Measurements from ENCODE around the gene PDIK1L.

The PDIK1L gene

GRCh38 chr1:26109229-26110164, 2.1 kb upstream of the PDIK1L start:
- Histone ChIP-seq H3K4me1 (ENCODE audit: control insufficient read depth in 1 of 2, insufficient read depth in 2 of 2, low read length in 2 of 2) (peaks cover 14 to 21% of the 10 kb centered on the region in 2 donors), H3K27ac (ENCODE audit: low read length) (no peak overlapping the region), H3K36me3 (ENCODE audit: control insufficient read depth in 1 of 2, insufficient read depth in 2 of 2, low read length in 2 of 2) (peaks cover 4% of the 10 kb centered on the region in 2 donors)

GRCh38 chr1:26110731-26111529, 694 bp upstream of the PDIK1L start:
- Histone ChIP-seq H3K4me1 (ENCODE audit: control insufficient read depth in 1 of 2, insufficient read depth in 2 of 2, low read length in 2 of 2) (peaks cover 14 to 24% of the 10 kb centered on the region in 2 donors), H3K27ac (ENCODE audit: low read length) (peak overlapping the region; percentile 69), H3K4me3 (ENCODE audit: low read depth in 1 of 2, low read length in 2 of 2) (peak overlapping the region; percentile 79 to 90), H3K9me3 (ENCODE audit: control insufficient read depth in 1 of 2, low read length in 2 of 2) (no peaks in the 10 kb centered on the region), H3K36me3 (ENCODE audit: control insufficient read depth in 1 of 2, insufficient read depth in 2 of 2, low read length in 2 of 2) (peaks cover 5 to 13% of the 10 kb centered on the region in 2 donors), H3K27me3 (ENCODE audit: low read depth, low read length) (no peaks in the 10 kb centered on the region)

More at GRCh38 chr1:26109229-26110164, 2.1 kb upstream of the PDIK1L start:
- Histone ChIP-seq H3K27me3 (ENCODE audit: low read depth, low read length) (no peaks in the 10 kb centered on the region), H3K9me3 (ENCODE audit: control insufficient read depth in 1 of 2, low read length in 2 of 2) (no peaks in the 10 kb centered on the region), H3K4me3 (ENCODE audit: low read depth in 1 of 2, low read length in 2 of 2) (no peak overlapping the region)

- H3K27me3 ChIP-seq (ENCODE audit: low read depth, low read length), result no peaks in the 10 kb centered on the region
Observed at GRCh38 chr1:26112407-26112775, 767 bp downstream of the PDIK1L start.

GRCh38 chr1:26114165-26114927, 2.7 kb downstream of the PDIK1L start:
- no peak overlapping the region for H3K4me3 ChIP-seq (ENCODE audit: low read depth in 1 of 2, low read length in 2 of 2)
- peak overlapping the region; percentile 2 for H3K27ac ChIP-seq (ENCODE audit: low read length)
- H3K36me3 ChIP-seq (ENCODE audit: control insufficient read depth in 1 of 2, insufficient read depth in 2 of 2, low read length in 2 of 2), result peaks cover 18 to 21% of the 10 kb centered on the region in 2 donors

More at GRCh38 chr1:26112407-26112775, 767 bp downstream of the PDIK1L start:
- Histone ChIP-seq H3K4me1 (ENCODE audit: control insufficient read depth in 1 of 2, insufficient read depth in 2 of 2, low read length in 2 of 2) (peaks cover 14 to 24% of the 10 kb centered on the region in 2 donors), H3K9me3 (ENCODE audit: control insufficient read depth in 1 of 2, low read length in 2 of 2) (no peaks in the 10 kb centered on the region), H3K27ac (ENCODE audit: low read length) (peak overlapping the region; percentile 93), H3K36me3 (ENCODE audit: control insufficient read depth in 1 of 2, insufficient read depth in 2 of 2, low read length in 2 of 2) (peaks cover 5 to 17% of the 10 kb centered on the region in 2 donors), H3K4me3 (ENCODE audit: low read depth in 1 of 2, low read length in 2 of 2) (peak overlapping the region; percentile 90)

GRCh38 chr1:26119892-26120608, 8.4 kb downstream of the PDIK1L start:
- H3K27me3 ChIP-seq (ENCODE audit: low read depth, low read length), result no peaks in the 10 kb centered on the region
- no peaks in the 10 kb centered on the region for H3K9me3 ChIP-seq (ENCODE audit: control insufficient read depth in 1 of 2, low read length in 2 of 2)
- H3K4me1 ChIP-seq (ENCODE audit: control insufficient read depth in 1 of 2, insufficient read depth in 2 of 2, low read length in 2 of 2), result peaks cover 4 to 27% of the 10 kb centered on the region in 2 donors
- H3K36me3 ChIP-seq (ENCODE audit: control insufficient read depth in 1 of 2, insufficient read depth in 2 of 2, low read length in 2 of 2), result peaks cover 12 to 19% of the 10 kb centered on the region in 2 donors
- H3K4me3 ChIP-seq (ENCODE audit: low read depth in 1 of 2, low read length in 2 of 2), result no peak overlapping the region
- H3K27ac ChIP-seq (ENCODE audit: low read length), result no peak overlapping the region

More at GRCh38 chr1:26114165-26114927, 2.7 kb downstream of the PDIK1L start:
- Histone ChIP-seq H3K9me3 (ENCODE audit: control insufficient read depth in 1 of 2, low read length in 2 of 2) (no peaks in the 10 kb centered on the region), H3K4me1 (ENCODE audit: control insufficient read depth in 1 of 2, insufficient read depth in 2 of 2, low read length in 2 of 2) (peaks cover 14 to 24% of the 10 kb centered on the region in 2 donors), H3K27me3 (ENCODE audit: low read depth, low read length) (no peaks in the 10 kb centered on the region)

GRCh38 chr1:26121854-26122773, 10.5 kb downstream of the PDIK1L start:
- peaks cover 4 to 19% of the 10 kb centered on the region in 2 donors for H3K36me3 ChIP-seq (ENCODE audit: control insufficient read depth in 1 of 2, insufficient read depth in 2 of 2, low read length in 2 of 2)
- no peak overlapping the region for H3K4me3 ChIP-seq (ENCODE audit: low read depth in 1 of 2, low read length in 2 of 2)
- no peaks in the 10 kb centered on the region for H3K9me3 ChIP-seq (ENCODE audit: control insufficient read depth in 1 of 2, low read length in 2 of 2)
- peaks cover 4 to 33% of the 10 kb centered on the region in 2 donors for H3K4me1 ChIP-seq (ENCODE audit: control insufficient read depth in 1 of 2, insufficient read depth in 2 of 2, low read length in 2 of 2)
- no peaks in the 10 kb centered on the region for H3K27me3 ChIP-seq (ENCODE audit: low read depth, low read length)
- H3K27ac ChIP-seq (ENCODE audit: low read length), result peak overlapping the region; percentile 52

- H3K9me3 ChIP-seq (ENCODE audit: control insufficient read depth in 1 of 2, low read length in 2 of 2), result no peaks in the 10 kb centered on the region
- H3K4me1 ChIP-seq (ENCODE audit: control insufficient read depth in 1 of 2, insufficient read depth in 2 of 2, low read length in 2 of 2), result peaks cover 4 to 45% of the 10 kb centered on the region in 2 donors
- peak overlapping the region; percentile 4 for H3K27ac ChIP-seq (ENCODE audit: low read length)
- no peak overlapping the region for H3K4me3 ChIP-seq (ENCODE audit: low read depth in 1 of 2, low read length in 2 of 2)
- no peaks in the 10 kb centered on the region for H3K27me3 ChIP-seq (ENCODE audit: low read depth, low read length)
- peaks cover 0 to 14% of the 10 kb centered on the region in 2 donors for H3K36me3 ChIP-seq (ENCODE audit: control insufficient read depth in 1 of 2, insufficient read depth in 2 of 2, low read length in 2 of 2)
Observed at GRCh38 chr1:26122988-26123973, 11.7 kb downstream of the PDIK1L start.

GRCh38 chr1:26124418-26125331, 13.1 kb downstream of the PDIK1L start:
- Histone ChIP-seq H3K27ac (ENCODE audit: low read length) (peak overlapping the region; percentile 23), H3K4me1 (ENCODE audit: control insufficient read depth in 1 of 2, insufficient read depth in 2 of 2, low read length in 2 of 2) (peaks cover 4 to 45% of the 10 kb centered on the region in 2 donors)

More at GRCh38 chr1:26124418-26125331, 13.1 kb downstream of the PDIK1L start:
- H3K9me3 ChIP-seq (ENCODE audit: control insufficient read depth in 1 of 2, low read length in 2 of 2), result no peaks in the 10 kb centered on the region
- peaks cover 0 to 6% of the 10 kb centered on the region in 2 donors for H3K36me3 ChIP-seq (ENCODE audit: control insufficient read depth in 1 of 2, insufficient read depth in 2 of 2, low read length in 2 of 2)
- no peak overlapping the region for H3K4me3 ChIP-seq (ENCODE audit: low read depth in 1 of 2, low read length in 2 of 2)
- no peaks in the 10 kb centered on the region for H3K27me3 ChIP-seq (ENCODE audit: low read depth, low read length)

Measured in muscle layer of duodenum (tissue), 2 donors.